B cell (primary cell): ENCODE measurements around the gene BABAM2. TPM values are rescaled to one million over a fixed set of nuclear protein-coding genes. Genes with fewer than 3 reads are reported as not detected.

Experiments
- ATAC-seq: fragments of 200-7000 bp; cut with Tn5 transposase; one replicate; pipeline ENCODE4 v1.10.0; 2021; ENCODE audit warnings: low read depth, mild to moderate bottlenecking, moderate number of reproducible peaks, moderate library complexity
- CTCF ChIA-PET: fragments of 350-600 bp; sonication (Branson Sonifier 250); formaldehyde crosslinking; loops from one replicate; lab custom pipeline; 2021; ENCODE audit warnings: antibody characterized with exemption, inconsistent platforms; lab: Charles Lee
- POLR2A ChIA-PET: fragments of 350-600 bp; sonication (Branson Sonifier 250); formaldehyde crosslinking; loops from one replicate; lab custom pipeline; 2021; ENCODE audit warnings: antibody characterized with exemption; lab: Charles Lee
- DNase-seq: peaks from one replicate; pipeline ENCODE4 v3.0.0; 2013
- H2AFZ ChIP-seq: 2 replicates; pipeline ENCODE4 v1.6.1; 2012; ENCODE audit warnings: mild to moderate bottlenecking, low read depth, low read length; ENCODE audit not compliant: insufficient read depth, poor library complexity, severe bottlenecking
- H3K27ac ChIP-seq, 2 donors: 1 replicate in 1 of 2; 2 replicates in 1 of 2; pipeline ENCODE4 v1.5.1; 2012 to 2013; ENCODE audit warnings: low read length in 2 of 2, mild to moderate bottlenecking in 2 of 2, moderate library complexity in 1 of 2
- H3K27me3 ChIP-seq, 4 experiments: fragments of 200-600 bp in 1 of 4; sonication (generic) in 1 of 4; replicated peaks in 1 of 4; 1 replicate in 2 of 4; 2 replicates in 2 of 4; pipeline versions ENCODE4 v1.6.1 to v1.7.0; 2013 to 2016; ENCODE audit warnings: low read length in 3 of 4, mild to moderate bottlenecking in 2 of 4, mixed read lengths in 1 of 4, moderate library complexity in 1 of 4; ENCODE audit not compliant: insufficient read depth in 4 of 4, control insufficient read depth in 3 of 4; ENCODE audit errors: control extremely low read depth in 1 of 4
- H3K36me3 ChIP-seq, 2 experiments: replicated peaks in 1 of 2; 1 replicate in 1 of 2; 2 replicates in 1 of 2; pipeline versions ENCODE4 v1.6.1 to v1.7.1; 2013; ENCODE audit warnings: low read length in 1 of 2; ENCODE audit not compliant: insufficient read depth in 2 of 2, control insufficient read depth in 1 of 2; ENCODE audit errors: control extremely low read depth in 1 of 2, extremely low read depth in 1 of 2
- H3K4me1 ChIP-seq, 2 donors: fragments of 200-600 bp in 1 of 2; sonication (generic) in 1 of 2; 1 replicate in 1 of 2; 2 replicates in 1 of 2; pipeline versions ENCODE4 v1.5.1 to v1.6.1; 2013 to 2017; ENCODE audit warnings: low read length in 2 of 2; ENCODE audit not compliant: control insufficient read depth in 2 of 2, insufficient read depth in 2 of 2
- H3K4me2 ChIP-seq: replicated peaks from 2 replicates; pipeline ENCODE3; 2012; ENCODE audit warnings: mild to moderate bottlenecking, low read depth, low read length; ENCODE audit not compliant: poor library complexity, severe bottlenecking
- H3K4me3 ChIP-seq, 5 experiments: fragments of 200-600 bp in 1 of 5; sonication (generic) in 1 of 5; 1 replicate in 3 of 5; 2 replicates in 2 of 5; pipeline versions ENCODE4 v1.5.1 to v1.7.0; 2011 to 2016; ENCODE audit warnings: low read length in 4 of 5, mild to moderate bottlenecking in 4 of 5, low read depth in 2 of 5, control low read depth in 1 of 5, moderate library complexity in 1 of 5; ENCODE audit not compliant: insufficient read depth in 1 of 5; ENCODE audit errors: control extremely low read depth in 1 of 5, extremely low read depth in 1 of 5
- H3K79me2 ChIP-seq: fragments of 200-600 bp; sonication (generic); one replicate; pipeline ENCODE4 v1.6.0; 2016; ENCODE audit warnings: low read length; ENCODE audit not compliant: control insufficient read depth, insufficient read depth
- H3K9ac ChIP-seq: fragments of 200-600 bp; sonication (generic); 2 replicates; pipeline ENCODE4 v1.6.1; 2017; ENCODE audit warnings: mild to moderate bottlenecking, low read length, moderate library complexity
- H3K9me3 ChIP-seq, 3 donors: one replicate each; pipeline versions ENCODE4 v1.6.1 to v1.7.1; 2013; ENCODE audit warnings: low read length in 2 of 3; ENCODE audit not compliant: control insufficient read depth in 2 of 3, insufficient read depth in 1 of 3; ENCODE audit errors: control extremely low read depth in 1 of 3
- H4K20me1 ChIP-seq: 2 replicates; pipeline ENCODE4 v1.6.0; 2012; ENCODE audit warnings: mild to moderate bottlenecking, low read length; ENCODE audit not compliant: insufficient read depth, control insufficient read depth, poor library complexity, severe bottlenecking
- H3K27ac Mint-ChIP-seq: one replicate; pipeline ENCODE4 v1.8.0; 2021; ENCODE audit warnings: mixed read lengths
- H3K27me3 Mint-ChIP-seq: one replicate; pipeline ENCODE4 v1.8.0; 2021; ENCODE audit warnings: mixed read lengths
- H3K4me1 Mint-ChIP-seq: one replicate; pipeline ENCODE4 v1.8.0; 2021; ENCODE audit warnings: mixed read lengths
- H3K4me3 Mint-ChIP-seq: one replicate; pipeline ENCODE4 v1.8.0; 2021; ENCODE audit warnings: mixed read lengths
- H3K9me3 Mint-ChIP-seq: one replicate; pipeline ENCODE4 v1.8.0; 2022; ENCODE audit warnings: mixed read lengths; ENCODE audit not compliant: insufficient read depth
- CTCF ChIP-seq: fragments of 200-600 bp; IDR thresholded peaks from one replicate; pipeline ENCODE4 v1.8.0; 2022; ENCODE audit warnings: antibody characterized with exemption, mild to moderate bottlenecking
- EZH2 ChIP-seq: IDR thresholded peaks from 2 replicates; pipeline ENCODE4 v1.6.1; 2012; ENCODE audit warnings: borderline replicate concordance, low read depth, mild to moderate bottlenecking, moderate library complexity, low read length; ENCODE audit not compliant: insufficient read depth, poor library complexity, severe bottlenecking
- WGBS: methylation state at CpG from one replicate; pipeline ENCODE4 v1.1.5; 2013; ENCODE audit warnings: missing lambda C conversion rate; ENCODE audit not compliant: insufficient coverage; 5-methylcytosine and 5-hydroxymethylcytosine counted together
- intact Hi-C: fragments of 100-400 bp; cut with micrococcal nuclease; formaldehyde crosslinking; loops from one replicate; pipeline ENCODE4 v1.10.0; 2022
- polyA plus RNA-seq: library from polyadenylated mRNA; depleted of rRNA; stranded (reverse); fragments of >200 nt; gene quantifications from 2 replicates; pipeline ENCODE4 v1.2.3, GENCODE V29; 2012
- total RNA-seq, 2 donors: library from RNA; stranded (reverse); fragments of 120-200 nt in 1 of 2; gene quantifications; 1 replicate in 1 of 2; 2 replicates in 1 of 2; pipeline versions ENCODE4 v1.2.3 to v1.2.4, GENCODE V29; 2013 to 2022

BABAM2 gene
- total and polyA plus RNA-seq, 2 donors (not counting 1 experiment from before 2014, with no cell fraction given) = 22.3 to 69.6 TPM

- Histone ChIP-seq H3K9me3 (peaks cover 0 to 3% (median under 1%) of the 10 kb centered on the region in 3 donors), H3K27ac (no peak overlapping the region), H3K9ac (no peak overlapping the region), H3K27me3 (no peaks in the 10 kb centered on the region), H3K79me2 (peaks cover 7% of the 10 kb centered on the region), H3K4me2 (no peak overlapping the region), H3K4me3 (no peak overlapping the region), H3K4me1 (no peaks in the 10 kb centered on the region), H4K20me1 (no peaks in the 10 kb centered on the region), H2AFZ (no peak overlapping the region), H3K36me3 (peaks cover 1 to 3% of the 10 kb centered on the region in 2 experiments)
- WGBS = 50% methylated on average over 1 of the region's 2 CpGs
- DNase-seq = no peak
- no peak for ATAC-seq
- TF ChIP-seq EZH2 = no peak
- TF ChIP-seq CTCF = no peak
- ChIA-PET POLR2A (no interaction called here), CTCF (no interaction called here)
- Mint-ChIP-seq H3K4me1 (peaks cover 8% of the 10 kb centered on the region), H3K27ac (no peak overlapping the region), H3K9me3 (no peaks in the 10 kb centered on the region), H3K27me3 (no peaks in the 10 kb centered on the region), H3K4me3 (no peak overlapping the region)
- intact Hi-C loops = no loop called here
These were observed 49.7 kb downstream of the BABAM2 start for GRCh38 chr2:27940090-27940671.

- H3K27me3 Mint-ChIP-seq = no peaks in the 10 kb centered on the region
These were observed 50.5 kb downstream of the BABAM2 start for GRCh38 chr2:27940982-27941381.

More at GRCh38 chr2:27940982-27941381, 50.5 kb downstream of the BABAM2 start:
- no peak for ATAC-seq
- ChIA-PET POLR2A (no interaction called here), CTCF (no interaction called here)
- no peak overlapping the region for H3K4me2 ChIP-seq
- no peak for DNase-seq
- TF ChIP-seq EZH2 (no peak), CTCF (no peak)
- Mint-ChIP-seq H3K4me3 (no peak overlapping the region), H3K27ac (no peak overlapping the region), H3K4me1 (peaks cover 8% of the 10 kb centered on the region), H3K9me3 (no peaks in the 10 kb centered on the region)
- no peak overlapping the region for H3K4me3 ChIP-seq
- H3K9me3 ChIP-seq = peaks cover 0 to 3% (median 0%) of the 10 kb centered on the region in 3 donors
- intact Hi-C loops = no loop called here
- no peaks in the 10 kb centered on the region for H3K27me3 ChIP-seq
- no peaks in the 10 kb centered on the region for H3K4me1 ChIP-seq
- peaks cover 1 to 3% of the 10 kb centered on the region in 2 experiments for H3K36me3 ChIP-seq
- H2AFZ ChIP-seq = no peak overlapping the region
- 97% methylated on average over 5 of the region's 5 CpGs for WGBS
- H3K27ac ChIP-seq = no peak overlapping the region
- H3K79me2 ChIP-seq = peaks cover 7% of the 10 kb centered on the region
- H4K20me1 ChIP-seq = no peaks in the 10 kb centered on the region
- H3K9ac ChIP-seq = no peak overlapping the region
